Activated CD4-positive, alpha-beta T cell treated with anti-CD3 and anti-CD28 coated beads, Interleukin-2, amount 50 U/mL, for 4 hours (primary cell): ENCODE data around the gene PPWD1.
"Not testable (repeated sequence)": the region's sequence is repeated elsewhere in the genome, so short reads cannot be mapped to it uniquely, and the experiment has no call there.

Experiments
- DNase-seq, 2 experiments: peaks; one replicate each; pipeline ENCODE4 v3.0.0-alpha.2; 2020

Gene PPWD1

DNA sequence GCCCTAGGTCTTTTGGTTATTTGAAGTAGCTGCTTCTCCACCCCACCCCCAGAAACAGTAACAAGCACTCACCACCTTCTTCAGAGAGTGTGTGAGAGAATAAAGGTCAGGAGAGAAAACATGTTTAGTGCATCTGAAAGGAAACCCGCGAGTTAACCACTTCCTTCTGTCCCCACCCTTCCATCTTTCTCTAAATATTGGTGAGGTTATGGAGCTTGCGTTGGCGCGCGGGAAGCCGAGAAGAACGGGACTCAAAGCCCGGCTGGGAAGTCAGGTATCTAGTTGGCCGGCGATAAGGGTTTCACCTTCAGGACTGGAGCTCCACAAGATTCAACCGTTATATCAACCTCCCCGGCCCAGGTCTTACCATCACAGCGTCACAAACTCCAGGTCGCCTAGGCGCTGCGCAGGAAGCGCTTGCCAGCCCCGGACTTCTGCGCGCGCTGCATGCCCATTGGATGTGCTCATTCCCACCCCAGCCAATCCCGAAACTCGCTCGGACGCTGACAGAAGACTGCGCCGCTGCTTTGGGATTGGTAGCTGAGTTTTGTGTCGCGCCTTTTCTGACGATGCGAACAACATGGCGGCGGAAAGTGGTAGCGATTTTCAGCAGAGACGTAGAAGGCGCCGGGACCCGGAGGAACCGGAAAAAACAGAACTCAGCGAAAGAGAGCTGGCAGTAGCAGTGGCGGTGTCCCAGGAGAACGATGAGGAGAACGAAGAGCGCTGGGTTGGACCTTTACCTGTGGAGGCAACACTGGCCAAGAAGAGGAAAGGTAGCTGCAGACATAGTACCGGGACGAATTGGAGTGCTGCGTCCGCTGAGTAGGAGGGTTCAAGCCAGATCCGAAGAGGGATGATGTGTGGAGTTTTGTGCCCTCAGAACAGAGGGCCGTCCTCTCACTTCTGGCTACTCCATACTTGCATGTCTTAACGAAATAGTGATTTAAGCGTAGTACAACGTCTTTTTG lies at the start of gene PPWD1, which contains the start of gene CENPK:
Gene PPWD1 (plus strand): TSS at position 566 of the 971 bp plus-strand sequence. CDS start 15 bp downstream, at position 581.
Gene CENPK (minus strand): TSS at position 438 of the 971 bp plus-strand sequence. CDS start 8,261 bp downstream, outside the sequence.
- peak; percentile 93 for DNase-seq

DNA sequence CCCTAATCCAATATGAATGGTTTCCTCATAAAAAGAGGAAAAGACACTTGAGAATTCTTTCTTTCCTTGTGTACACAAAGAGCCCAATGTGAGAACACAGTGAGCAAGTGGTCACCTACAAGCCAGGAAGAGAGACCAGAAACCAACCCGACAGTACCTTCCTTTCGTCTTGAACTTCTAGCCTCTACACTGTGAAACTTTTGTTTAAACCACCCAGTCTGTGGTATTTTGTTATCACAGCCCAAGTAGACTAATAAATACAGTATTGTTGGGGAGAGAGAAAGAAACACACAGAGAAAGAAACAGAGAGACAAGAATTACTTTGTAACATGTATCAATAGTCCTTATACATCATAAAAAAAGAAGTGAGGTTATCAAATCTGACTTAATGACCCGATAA lies 37.4 kb upstream of the PPWD1 start:
- DNase-seq, result no peak

DNA sequence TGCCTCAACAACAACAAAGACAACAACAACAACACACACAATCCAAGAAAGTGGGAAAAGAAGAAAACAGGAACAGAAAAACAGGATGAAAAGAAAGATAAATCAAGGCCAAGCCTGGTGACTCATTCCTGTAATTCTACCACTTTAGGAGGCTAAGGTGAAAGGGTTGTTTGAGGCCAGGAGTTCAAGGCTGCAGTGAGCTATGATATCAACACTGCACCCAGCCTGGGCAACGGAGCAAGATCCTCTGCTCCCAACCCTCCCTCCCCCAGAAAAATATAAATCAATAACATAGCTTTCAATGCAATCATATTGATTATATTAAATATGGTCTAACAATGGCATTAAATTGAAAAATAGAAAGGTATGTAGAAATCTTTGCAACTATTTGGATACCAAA lies 32.2 kb upstream of the PPWD1 start:
- DNase-seq, result no peak

DNA sequence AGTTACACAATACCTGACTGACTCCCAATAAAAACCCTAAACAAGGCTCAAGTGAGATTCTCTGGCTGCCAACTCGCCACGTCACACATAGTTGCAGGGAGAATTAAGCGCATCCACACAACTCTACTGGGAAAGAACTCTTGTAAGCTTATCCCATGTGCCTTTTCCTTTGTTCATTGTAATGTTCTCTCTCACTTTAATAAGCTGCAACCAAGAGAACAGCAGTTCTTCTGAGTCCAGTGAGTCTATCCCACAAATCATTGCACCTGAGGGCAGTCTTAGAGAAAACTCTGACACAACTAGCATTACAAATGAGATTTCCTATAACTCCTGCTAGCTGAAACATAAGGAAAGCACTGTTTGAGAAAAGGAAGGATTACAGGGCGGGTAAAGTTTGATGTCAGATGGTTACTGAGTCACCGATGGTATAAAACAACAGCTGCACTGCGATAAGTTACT lies 27.5 kb upstream of the PPWD1 start:
- no peak for DNase-seq

DNA sequence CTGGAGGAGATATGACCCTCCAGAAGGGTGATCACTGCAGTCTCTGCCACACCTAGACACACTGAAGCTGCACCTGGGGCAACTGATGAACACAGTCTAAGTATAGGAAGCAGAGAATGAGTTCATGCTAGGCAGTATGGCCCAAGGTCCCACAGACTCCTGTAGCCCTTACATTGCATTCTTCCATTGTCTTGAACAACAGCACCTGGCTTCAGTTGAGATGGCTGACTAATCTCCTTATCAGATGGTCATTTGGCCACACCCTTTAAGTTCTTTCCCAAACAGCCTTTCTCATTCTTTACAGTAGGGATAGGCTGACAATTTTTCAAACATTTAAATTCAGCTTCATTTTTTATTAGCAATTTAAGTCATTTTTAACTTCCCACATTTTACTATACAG lies 23.3 kb upstream of the PPWD1 start:
- DNase-seq, result no peak

DNA sequence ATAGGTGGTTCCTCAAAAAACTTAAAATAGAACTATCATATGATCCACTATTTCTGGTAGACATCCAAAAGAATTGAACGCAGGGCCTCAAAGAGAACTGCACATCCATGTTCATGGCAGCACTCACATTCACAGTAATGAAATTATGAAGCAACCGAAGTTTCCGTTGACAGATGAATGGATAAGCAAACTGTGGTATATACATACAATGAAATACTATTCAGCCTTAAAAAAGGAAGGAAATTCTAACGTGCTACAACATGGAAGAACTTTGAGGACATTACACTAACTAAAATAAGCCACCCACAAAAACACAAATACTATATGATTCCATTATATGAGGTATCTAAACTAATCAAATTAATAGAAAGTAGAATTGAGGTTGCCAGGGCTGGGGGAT lies 18.6 kb upstream of the PPWD1 start:
- DNase-seq, result no peak

DNA sequence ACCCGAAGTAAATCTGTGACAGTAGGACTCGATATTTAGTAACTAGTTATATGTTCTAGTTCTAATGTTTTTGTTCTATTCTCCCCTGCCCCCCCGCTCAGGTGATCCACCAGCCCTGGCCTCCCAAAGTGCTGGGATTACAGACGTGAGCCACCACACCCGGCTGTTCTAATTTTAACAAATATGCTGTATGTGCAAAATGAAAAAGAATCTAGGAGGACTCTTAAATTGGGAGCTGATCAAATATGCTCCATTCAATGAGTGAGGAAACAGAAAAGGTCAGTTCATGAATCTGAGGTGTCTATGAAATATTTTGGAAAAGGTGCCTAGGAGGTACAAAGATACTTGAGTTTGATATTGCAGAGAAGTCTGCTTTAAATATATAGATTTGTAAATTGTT lies 17.0 kb upstream of the PPWD1 start:
- DNase-seq, result no peak

DNA sequence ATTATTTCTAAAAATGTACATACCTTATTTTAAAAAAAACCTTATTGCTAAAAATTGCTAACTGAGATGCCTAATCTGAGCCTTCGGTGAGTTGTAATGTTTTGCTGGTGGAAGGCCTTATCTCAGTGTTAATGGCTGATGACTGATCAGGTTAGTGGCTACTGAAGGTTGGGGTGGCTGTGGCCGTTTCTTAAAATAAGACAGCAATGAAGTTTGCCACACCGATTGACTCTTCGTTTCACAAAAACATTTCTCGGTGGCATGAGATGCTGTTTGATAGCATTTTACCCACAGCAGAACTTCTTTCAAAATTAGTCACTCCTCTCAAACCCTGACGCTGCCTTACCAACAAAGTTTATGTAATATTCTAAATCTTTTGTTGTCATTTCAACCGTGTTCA lies 14.8 kb upstream of the PPWD1 start:
- DNase-seq, result no peak

DNA sequence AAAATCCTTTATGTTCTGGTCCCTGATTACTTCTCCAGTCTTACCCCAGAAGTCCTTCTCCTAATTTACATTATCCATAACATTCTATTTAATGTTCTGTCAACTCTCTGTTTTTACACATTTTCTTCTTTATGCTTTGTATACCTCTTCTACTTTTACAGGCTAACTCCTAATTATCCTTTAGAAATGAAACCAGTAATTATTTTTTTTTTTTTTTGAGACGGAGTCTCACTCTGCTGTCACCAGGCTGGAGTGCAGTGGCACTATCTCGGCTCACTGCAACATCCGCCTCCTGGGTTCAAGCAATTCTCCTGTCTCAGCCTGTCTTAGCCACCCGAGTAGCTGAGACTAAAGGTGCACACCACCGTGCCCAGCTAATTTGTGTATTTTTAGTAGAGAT lies 9.2 kb upstream of the PPWD1 start:
- DNase-seq, result no peak

DNA sequence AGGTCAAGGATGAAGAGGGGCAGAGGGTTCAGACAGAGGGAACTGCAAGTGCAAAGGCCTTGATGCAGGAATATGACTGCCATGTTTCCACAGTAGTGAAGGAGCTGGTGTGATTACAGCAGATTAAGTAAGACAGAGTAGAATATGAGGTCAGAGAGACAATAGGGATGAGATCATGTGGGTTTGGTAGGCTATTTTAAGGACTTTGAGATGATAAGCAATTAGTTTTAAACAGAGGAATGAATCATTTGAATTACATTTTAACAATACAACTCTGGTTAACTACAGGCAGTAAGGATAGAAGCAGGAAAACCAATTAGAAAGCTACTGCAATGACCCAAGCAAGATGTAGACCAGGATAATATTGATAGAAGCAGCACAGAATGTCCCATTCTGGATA lies 7.8 kb upstream of the PPWD1 start:
- DNase-seq, result no peak

DNA sequence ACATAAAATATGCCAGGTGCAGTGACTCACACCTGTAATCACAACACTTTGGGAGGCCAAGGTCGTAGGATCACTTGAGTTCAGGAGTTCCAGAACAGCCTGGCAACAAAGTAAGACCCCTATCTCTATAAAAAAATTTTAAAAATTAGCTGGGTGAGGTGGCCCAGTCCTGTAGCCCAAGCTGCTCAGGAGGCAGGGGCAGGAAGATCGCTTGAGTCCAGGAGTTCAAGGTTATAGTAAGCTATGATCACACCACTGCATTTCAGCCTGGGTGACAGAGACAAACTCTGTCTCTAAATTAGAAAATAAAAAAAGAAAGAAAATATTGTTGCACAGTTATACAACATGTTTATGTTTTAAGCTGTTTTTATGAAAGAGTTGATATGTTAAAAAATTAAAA lies 6.9 kb upstream of the PPWD1 start:
- DNase-seq, result no peak

DNA sequence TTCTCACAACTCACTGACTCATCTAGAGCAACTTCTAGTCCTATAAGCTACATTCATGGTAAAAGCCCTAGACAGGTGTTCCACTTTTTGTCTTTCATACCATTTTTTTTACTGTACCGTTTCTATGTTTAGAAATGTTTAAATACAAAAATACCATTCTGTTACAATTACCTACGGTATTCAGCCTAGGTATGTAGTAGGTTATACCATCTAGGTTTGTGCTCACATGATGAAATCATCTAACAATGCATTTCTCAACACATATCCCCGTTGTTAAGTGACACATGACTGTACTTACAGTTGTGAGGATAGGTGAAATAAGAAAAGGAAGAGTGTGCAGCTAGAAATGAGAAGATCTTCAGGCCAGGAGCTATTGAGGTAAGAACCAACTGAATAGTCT lies 6.4 kb upstream of the PPWD1 start:
- no peak for DNase-seq

DNA sequence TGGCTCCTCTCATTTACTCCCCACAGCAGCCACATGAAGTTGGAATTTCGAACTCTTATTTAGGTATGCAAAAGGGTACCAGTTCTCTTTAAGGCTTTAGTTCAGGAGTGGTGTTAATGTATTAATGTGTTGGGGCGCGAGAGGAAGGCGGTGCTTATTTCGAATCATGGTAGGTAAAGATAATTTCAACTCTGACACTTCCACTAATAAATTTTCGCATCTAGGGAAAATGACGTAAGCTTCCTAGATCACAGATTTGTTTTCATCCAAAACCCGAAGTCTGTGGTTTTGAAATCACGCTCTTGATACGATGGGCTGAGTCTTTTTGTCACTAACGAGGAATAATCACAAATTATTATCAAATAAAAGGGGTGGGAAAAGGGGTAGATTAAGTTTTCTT lies 681 bp downstream of the PPWD1 start:
- DNase-seq, result no peak

DNA sequence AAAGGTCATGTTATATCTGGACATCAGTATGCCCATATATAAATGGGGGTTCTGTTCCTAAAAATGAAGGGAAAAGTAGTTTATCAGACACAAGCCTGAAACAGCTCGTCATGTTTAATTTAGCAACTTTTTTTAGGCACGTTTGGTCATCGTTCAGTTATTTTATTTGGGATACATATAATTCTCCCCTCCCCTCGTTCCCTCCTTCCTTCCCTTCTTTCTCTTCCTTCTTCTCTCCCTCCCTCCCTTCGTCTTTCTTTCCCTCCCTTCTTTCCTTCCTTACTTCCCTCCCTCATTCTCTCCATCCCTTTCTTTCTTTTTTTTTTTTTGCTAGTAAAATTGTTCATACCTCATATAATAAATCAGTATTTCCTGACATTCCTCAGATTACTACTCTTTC lies 3.4 kb downstream of the PPWD1 start:
- no peak for DNase-seq

DNA sequence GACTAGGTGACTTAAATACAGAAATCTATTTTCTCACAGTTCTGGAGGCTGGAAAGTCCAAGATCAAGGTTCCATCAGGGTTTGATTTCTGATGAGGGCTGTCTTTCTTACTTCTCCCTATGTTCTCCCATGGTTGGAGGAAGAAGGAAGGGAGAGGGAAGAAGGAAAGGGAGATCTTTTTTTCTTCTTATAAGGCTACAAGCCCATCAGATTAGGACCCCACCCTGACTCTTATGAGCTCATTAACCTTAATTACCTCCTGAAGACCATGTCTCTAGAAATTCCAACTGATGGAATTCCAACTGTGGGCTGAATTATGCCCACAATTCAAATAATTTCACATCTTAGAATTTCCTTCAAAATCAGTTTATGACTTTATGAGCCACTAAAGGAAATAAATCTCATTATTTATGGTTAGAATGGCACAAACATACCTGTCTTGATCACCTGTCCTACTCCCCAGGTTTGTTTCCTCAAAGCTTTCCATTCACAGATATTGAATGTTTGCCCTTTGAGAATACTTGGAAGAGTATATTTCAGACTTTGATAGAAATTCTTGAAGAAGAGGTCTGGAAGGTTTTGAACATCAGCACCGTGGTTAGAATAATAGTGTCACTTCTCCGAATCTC lies 7.6 kb downstream of the PPWD1 start:
- DNase-seq, result no peak

DNA sequence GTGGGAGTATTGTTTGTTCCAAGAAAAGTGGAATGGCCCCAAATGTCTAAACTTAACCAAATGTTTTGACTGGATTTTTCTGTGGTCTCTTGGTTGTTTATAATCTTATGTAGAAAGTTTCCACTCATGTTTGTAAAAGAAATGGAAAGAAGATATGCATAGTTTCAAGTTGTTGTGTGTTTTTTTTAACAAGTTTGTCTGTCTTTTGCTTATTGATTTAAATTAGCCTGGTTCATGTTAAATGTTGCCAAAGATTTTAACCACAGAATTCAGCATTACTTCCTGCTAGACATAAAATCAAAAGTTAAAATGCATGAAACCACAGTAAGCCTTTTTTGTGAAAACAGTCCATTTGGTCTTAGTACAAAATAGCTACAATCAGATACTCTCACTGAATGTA lies 14.0 kb downstream of the PPWD1 start:
- no peak for DNase-seq

DNA sequence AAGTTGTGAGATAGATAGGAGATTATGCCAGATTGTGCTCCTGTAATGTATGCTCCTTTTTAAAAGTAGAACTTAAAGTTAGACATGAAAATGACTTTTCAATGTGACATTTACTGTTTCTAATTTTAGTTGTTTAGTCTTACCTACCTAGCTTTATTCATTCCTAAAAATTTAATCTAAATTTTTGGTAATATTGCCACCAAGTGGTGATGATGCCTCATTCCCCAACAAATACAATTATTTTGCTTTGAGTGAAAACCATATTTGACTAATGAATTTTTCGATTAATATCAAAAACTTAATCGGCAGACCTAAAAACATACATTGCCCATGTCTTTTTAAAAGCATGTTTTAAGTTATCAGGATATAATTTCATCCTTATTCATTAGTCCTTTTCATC lies 25.6 kb downstream of the PPWD1 start:
- DNase-seq, result no peak

DNA sequence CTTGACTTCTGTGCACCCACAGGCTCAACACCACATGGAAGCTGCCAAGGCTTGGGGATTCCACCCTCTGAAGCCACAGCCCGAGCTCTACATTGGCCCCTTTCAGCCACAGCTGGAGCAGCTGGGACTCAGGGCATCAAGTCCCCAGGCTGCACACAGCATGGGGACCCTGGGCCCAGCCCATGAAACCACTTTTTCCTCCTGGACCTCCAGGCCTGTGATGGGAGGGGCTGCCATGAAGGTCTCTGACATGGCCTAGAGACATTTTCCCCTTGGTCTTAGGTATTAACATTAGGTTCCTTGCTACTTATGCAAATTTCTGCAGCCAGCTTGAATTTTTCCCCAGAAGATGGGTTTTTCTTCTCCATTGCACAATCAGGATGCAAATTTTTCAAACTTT lies 38.7 kb downstream of the PPWD1 start:
- DNase-seq, result not testable (repeated sequence)

DNA sequence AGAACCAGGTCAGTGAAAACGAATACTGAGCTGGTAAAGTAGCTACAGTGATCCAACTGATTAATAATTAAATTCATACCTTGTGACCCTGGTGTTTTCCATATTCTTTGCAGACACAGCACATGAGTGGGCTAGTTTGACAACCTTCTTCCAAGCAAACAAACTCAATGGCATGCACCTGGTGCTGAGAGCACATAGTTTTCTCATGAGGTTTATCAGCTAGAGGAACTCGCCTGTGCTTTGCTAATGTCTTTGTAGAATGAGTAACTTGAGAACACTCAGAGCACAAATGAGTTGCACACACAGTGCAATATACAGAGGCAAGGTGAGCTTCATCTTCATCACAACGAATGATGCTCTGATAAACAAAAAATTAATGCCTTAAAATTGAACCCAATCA lies 48.4 kb downstream of the PPWD1 start:
- no peak for DNase-seq

DNA sequence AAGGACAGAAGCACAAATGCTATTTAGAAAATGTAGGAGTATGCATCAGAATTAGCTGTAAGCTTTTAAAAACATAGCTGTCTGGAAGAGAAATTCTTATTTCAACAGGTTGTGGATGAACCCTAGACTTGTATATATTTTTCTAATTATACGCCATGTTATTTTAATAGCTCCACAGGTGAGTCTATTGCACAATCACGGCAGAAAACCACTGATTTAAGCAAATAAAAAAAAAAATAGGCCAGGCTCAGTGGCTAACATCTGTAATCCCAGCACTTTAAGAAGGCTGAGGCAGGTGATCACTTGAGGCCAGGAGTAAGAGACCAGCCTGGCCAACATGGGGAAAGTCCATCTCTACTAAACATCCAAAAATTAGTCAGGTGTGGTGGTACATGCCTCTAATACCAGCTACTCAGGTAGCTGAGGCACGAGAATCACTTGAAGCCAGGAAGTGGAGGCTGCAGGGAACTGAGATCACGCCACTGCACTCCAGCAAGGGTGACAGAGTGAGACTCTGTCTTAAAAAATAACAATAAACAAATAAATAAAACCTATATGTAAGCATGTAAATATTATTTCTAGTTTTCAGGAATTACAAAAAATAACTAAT lies 49.3 kb downstream of the PPWD1 start:
- DNase-seq, result no peak

DNA sequence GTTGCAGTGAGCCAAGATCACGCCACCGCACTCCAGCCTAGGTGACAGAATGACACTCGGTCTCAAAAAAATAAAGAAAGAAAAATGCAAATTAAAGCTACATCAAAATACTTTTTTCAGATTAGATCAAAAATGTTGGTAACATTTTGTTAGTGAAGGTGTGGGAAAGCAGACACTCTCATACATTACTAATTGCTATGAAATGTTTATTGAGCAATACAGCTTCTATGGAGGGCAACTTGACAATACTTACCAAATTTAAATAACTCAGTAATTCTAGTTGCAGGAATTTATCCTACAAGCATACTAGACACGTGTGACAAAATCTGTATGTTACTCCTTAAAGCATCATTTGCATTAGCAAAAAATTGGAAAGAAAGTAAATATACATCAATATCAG lies 56.9 kb downstream of the PPWD1 start:
- DNase-seq, result no peak

DNA sequence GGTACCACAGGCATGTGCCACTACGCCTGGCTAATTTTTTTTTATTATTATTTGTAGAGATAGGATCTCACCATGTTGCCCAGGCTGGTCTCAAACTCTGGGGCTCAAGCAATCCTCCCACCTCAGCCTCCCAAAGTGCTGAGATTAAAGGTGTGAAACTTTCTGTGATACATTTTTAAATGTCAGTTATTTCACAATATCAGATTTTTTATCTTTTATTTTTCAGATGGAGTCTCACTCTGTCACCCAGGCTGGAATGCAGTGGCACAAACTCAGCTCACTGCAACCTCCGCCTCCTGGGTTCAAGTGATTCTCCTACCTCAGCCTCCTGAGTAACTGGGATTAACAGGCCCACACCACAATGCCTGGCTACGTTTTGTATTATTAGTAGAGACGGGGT lies 58.9 kb downstream of the PPWD1 start:
- not testable (repeated sequence) for DNase-seq

DNA sequence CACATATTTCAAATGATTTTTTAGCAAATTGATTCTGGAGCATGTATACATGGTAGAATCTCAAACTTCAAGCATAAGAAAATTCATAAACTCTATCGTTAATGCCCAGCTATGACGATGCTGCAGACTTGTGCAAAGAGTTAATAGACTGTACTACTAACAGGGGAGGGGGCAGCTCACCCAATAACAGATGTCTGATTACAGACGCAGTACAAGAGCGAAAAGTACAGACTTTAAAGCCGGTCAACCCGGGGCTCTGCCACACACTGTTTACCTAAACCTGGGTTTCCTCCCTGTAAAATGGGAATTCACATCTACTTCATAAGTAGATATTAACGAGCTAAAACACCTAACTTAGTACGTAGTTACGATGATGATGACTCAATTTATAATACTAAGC lies 60.4 kb downstream of the PPWD1 start:
- DNase-seq, result no peak
